GM13977 (cell line): Measurements from ENCODE around the gene SH3PXD2A.

Experiments used
- DNase-seq: peaks from one replicate; pipeline ENCODE4 v3.0.0; 2012; ENCODE audit warnings: low spot score
- CTCF ChIP-seq: IDR thresholded peaks from 2 replicates; pipeline ENCODE4 v1.5.1; 2012; ENCODE audit warnings: mild to moderate bottlenecking, control low read depth; ENCODE audit not compliant: insufficient read depth; ENCODE audit errors: extremely low read depth, missing control alignments
- in situ Hi-C: fragments of 300-500 bp; cut with MboI; formaldehyde crosslinking; loops from one replicate; pipeline ENCODE4 v1.12.0; 2022; ENCODE audit warnings: low sequenced_read_pairs, low pct_unique_long_range_greater_than_20kb, mixed read lengths, inconsistent platforms; ENCODE audit not compliant: unreplicated experiment

The SH3PXD2A gene

GRCh38 chr10:103680869-103681236 lies 174.5 kb downstream of the SH3PXD2A start:
- no peak for DNase-seq
- in situ Hi-C loops: no loop called here
- no peak for TF ChIP-seq CTCF

- no peak for TF ChIP-seq CTCF
- DNase-seq: peak; percentile 82
- in situ Hi-C loops: no loop called here
These were observed 176.1 kb downstream of the SH3PXD2A start for GRCh38 chr10:103679096-103679790.

GRCh38 chr10:103678178-103678526 lies 177.2 kb downstream of the SH3PXD2A start:
- no peak for TF ChIP-seq CTCF
- DNase-seq: peak; percentile 93
- in situ Hi-C loops: no loop called here

- no peak for DNase-seq
- TF ChIP-seq CTCF: no peak
- in situ Hi-C loops: no loop called here
These were observed 177.7 kb downstream of the SH3PXD2A start for GRCh38 chr10:103677486-103678177.

GRCh38 chr10:103676851-103677417 lies 178.4 kb downstream of the SH3PXD2A start:
- no peak for DNase-seq
- TF ChIP-seq CTCF: no peak
- in situ Hi-C loops: no loop called here

GRCh38 chr10:103676058-103676785 lies 179.2 kb downstream of the SH3PXD2A start:
- in situ Hi-C loops: no loop called here
- TF ChIP-seq CTCF: no peak
- no peak for DNase-seq
